NB4 (cell line): ENCODE results near the gene POU2AF2.
"Not testable (repeated sequence)": the region's sequence is repeated elsewhere in the genome, so short reads cannot be mapped to it uniquely, and the experiment has no call there.

Experiments used
- DNase-seq: peaks from one replicate; pipeline ENCODE4 v3.0.0; 2010; ENCODE audit warnings: low read depth
- H3K4me3 ChIP-seq: one replicate; pipeline ENCODE4 v1.5.1; 2011; ENCODE audit warnings: mild to moderate bottlenecking, low read depth, low read length, moderate library complexity
- MAX ChIP-seq: IDR thresholded peaks from 2 replicates; pipeline ENCODE4 v1.6.1; 2011; ENCODE audit warnings: low read depth, low read length
- MYC ChIP-seq: IDR thresholded peaks from 2 replicates; pipeline ENCODE4 v1.6.1; 2011; ENCODE audit warnings: low read depth, low read length
- POLR2A ChIP-seq: IDR thresholded peaks from 2 replicates; pipeline ENCODE4 v1.6.1; 2011; ENCODE audit warnings: mild to moderate bottlenecking; ENCODE audit not compliant: insufficient read length; ENCODE audit errors: extremely low read depth
- TF ChIP-seq, protein P1 (sequence below): IDR thresholded peaks from one replicate; pipeline ENCODE4 v1.5.1; 2012; ENCODE audit warnings: low read depth, low read length

POU2AF2 gene

DNA sequence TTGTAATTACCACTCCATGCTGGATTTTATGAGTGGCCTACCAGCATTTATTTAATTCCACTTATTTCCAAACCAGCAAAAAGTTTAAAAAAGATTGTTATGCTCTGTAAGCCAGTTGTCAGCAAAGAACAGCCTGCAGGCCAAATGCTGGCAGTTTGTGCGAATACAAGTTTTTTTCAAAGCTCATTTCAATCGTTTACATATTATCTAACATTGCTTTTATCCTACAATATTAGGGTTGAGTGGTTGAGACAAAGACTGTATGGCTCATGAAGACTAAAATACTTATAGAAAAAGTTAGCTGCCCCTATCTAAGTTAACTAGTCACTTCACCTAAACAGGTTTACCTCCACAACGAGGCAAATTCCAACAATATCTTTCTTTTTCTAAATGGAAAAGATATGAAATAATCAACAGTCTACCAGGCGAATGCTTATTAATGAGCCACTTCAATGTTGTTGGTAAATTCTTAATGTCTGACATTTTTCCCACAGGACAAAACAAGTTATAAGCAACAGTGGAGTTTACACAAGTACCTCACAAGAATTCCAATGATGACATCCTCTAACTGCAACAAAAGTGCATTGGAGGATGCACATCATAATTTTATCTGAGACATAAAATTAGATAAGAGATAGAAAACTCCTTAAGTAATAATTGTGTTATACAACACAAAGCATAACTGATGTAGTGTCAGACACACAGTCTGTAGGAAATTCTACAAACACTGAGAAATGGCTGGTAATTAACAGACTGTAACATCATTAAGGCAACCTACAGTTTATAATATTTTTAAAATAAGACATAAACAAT, 35.8 kb upstream of the POU2AF2 start:
- H3K4me3 ChIP-seq, result no peak overlapping the region
- TF ChIP-seq MYC (no peak), POLR2A (no peak)
- TF ChIP-seq, protein P1, sequence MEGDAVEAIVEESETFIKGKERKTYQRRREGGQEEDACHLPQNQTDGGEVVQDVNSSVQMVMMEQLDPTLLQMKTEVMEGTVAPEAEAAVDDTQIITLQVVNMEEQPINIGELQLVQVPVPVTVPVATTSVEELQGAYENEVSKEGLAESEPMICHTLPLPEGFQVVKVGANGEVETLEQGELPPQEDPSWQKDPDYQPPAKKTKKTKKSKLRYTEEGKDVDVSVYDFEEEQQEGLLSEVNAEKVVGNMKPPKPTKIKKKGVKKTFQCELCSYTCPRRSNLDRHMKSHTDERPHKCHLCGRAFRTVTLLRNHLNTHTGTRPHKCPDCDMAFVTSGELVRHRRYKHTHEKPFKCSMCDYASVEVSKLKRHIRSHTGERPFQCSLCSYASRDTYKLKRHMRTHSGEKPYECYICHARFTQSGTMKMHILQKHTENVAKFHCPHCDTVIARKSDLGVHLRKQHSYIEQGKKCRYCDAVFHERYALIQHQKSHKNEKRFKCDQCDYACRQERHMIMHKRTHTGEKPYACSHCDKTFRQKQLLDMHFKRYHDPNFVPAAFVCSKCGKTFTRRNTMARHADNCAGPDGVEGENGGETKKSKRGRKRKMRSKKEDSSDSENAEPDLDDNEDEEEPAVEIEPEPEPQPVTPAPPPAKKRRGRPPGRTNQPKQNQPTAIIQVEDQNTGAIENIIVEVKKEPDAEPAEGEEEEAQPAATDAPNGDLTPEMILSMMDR, result no peak
- DNase-seq, result no peak

GRCh38 chr11:111213256-111213655, 32.3 kb upstream of the POU2AF2 start:
- H3K4me3 ChIP-seq, result no peak overlapping the region
- TF ChIP-seq MYC (no peak), POLR2A (no peak)
- DNase-seq, result no peak

DNA sequence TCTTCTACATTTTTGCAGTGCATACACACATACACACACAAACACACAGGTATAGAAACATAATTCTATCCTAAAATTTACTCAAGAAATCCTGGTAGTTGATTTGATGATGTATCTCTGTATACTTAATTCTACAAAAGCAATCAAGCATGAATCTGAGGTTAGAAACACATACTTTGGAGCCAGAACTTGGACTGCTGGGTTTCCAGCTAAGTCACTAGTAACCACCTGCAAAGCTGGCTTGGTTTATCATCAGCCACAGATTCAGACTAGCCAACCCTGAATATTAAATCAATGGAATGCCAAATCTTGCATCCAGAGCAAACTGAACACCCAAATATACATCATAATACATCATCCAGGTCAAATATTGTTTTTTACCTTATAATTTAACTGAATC, 24.8 kb upstream of the POU2AF2 start:
- H3K4me3 ChIP-seq, result no peak overlapping the region
- TF ChIP-seq, protein P1, result no peak
- TF ChIP-seq MAX, result no peak
- no peak for TF ChIP-seq MYC
- TF ChIP-seq POLR2A, result no peak
- DNase-seq, result no peak

DNA sequence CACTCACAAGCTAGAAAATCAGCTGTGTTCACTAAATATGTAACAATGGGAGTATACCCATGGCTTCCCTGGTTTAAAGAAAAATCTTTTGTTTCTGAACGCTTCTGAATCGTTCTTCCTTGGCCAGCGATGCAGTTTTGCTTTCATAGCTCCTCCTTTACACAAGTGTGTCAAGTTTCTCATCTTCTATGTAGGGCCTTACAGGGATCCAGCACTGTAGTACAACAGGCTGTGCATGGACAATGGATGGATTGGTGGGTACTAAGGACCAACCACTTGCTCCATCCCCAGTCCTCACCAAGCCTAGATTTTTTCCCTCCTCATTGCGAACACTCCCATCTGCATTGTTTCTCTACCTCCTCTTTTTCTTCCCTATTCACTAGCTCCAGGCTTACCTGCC, 24.3 kb upstream of the POU2AF2 start:
- H3K4me3 ChIP-seq, result no peak overlapping the region
- TF ChIP-seq, protein P1, result no peak
- TF ChIP-seq MYC (no peak), POLR2A (no peak), MAX (no peak)
- DNase-seq, result no peak

- not testable (repeated sequence) for H3K4me3 ChIP-seq, DNase-seq
Observed at GRCh38 chr11:111221936-111222335, 23.6 kb upstream of the POU2AF2 start.

DNA sequence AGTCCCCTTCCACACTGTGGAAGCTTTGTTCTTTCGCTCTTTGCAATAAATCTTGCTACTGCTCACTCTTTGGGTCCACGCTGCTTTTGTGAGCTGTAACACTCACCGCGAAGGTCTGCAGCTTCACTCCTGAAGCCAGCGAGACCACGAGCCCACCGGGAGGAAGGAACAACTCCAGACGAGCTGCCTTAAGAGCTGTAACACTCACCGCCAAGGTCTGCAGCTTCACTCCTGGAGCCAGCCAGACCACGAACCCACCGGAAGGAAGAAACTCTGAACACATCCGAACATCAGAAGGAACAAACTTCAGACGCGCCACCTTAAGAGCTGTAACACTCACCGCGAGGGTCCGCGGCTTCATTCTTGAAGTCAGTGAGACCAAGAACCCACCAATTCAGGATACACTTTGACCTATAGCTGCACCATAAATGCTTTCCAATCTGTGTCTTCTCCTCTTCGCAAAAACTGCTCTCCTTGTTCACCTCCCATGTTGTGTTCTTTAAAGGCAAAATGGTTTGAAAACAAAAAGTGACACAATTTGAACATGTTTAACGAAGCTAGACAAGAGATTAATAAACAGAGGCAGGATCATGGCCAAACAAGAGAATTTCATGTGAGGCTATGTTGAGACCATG, 22.6 kb upstream of the POU2AF2 start:
- H3K4me3 ChIP-seq, result not testable (repeated sequence)
- DNase-seq, result peak; percentile 16

GRCh38 chr11:111225881-111226280, 19.6 kb upstream of the POU2AF2 start:
- H3K4me3 ChIP-seq, result no peak overlapping the region
- no peak for TF ChIP-seq MAX
- TF ChIP-seq POLR2A, result no peak
- TF ChIP-seq, protein P1, result no peak
- TF ChIP-seq MYC, result no peak
- DNase-seq, result no peak
